Measurements from ENCODE around the gene CXorf58.
"Not testable (repeated sequence)": the region's sequence is repeated elsewhere in the genome, so short reads cannot be mapped to it uniquely, and the experiment has no call there.

GRCh38 chrX:23861952-23862351 lies 45.9 kb upstream of the CXorf58 start:
- TF ChIP-seq CTCF (IDR thresholded peaks at IDR 0.05; ENCODE audit: extremely low read depth in 1 of 2, insufficient read depth in 1 of 2, low read depth in 1 of 2, low read length in 2 of 2); POLR2A (IDR thresholded peaks at IDR 0.05; ENCODE audit: low read depth, low read length); MAX (IDR thresholded peaks at IDR 0.05; ENCODE audit: insufficient read depth, insufficient read length); EZH2 (IDR thresholded peaks at IDR 0.05; ENCODE audit: borderline replicate concordance, low read depth, low read length, severe bottlenecking); JUN (IDR thresholded peaks at IDR 0.05; ENCODE audit: borderline replicate concordance, insufficient read depth, insufficient read length, low read depth); POLR2AphosphoS5 (IDR thresholded peaks at IDR 0.05; ENCODE audit: insufficient read depth, low read depth, low read length); GATA2 (IDR thresholded peaks at IDR 0.05; ENCODE audit: insufficient read depth, insufficient read length, low read depth, low read length): not testable (repeated sequence)

Data from endothelial cell of umbilical vein (primary cell).